ENCODE measurements around the gene ZDHHC7. TPM values are rescaled to one million over a fixed set of nuclear protein-coding genes. Genes with fewer than 3 reads are reported as not detected.

Gene ZDHHC7
- total RNA-seq, 3 donors from 2014 or later (not counting 1 experiment from before 2014, with no cell fraction given) = 37.9 to 64.9 (median 45.2) TPM

DNA sequence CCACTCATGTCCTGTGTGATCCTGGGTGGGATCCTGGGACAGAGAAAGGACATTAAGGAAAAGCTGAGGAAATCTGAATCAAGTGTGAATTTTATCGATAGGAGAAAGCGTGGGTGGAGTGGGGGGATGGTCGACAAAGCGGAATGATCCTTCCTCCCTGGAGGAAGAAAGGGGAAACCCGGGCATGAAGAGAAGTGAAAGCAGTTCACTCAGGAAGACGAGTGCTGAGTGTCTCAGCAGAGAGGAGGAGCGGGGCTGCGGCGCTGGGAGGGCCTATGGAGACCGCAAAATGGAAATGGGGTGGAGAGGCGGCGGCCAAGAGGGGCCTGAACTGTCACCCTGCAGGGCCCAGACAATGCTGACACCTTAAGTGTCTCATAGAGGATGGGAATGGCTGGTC is 8.7 kb downstream of the ZDHHC7 start:
- Mint-ChIP-seq H3K27me3 (ENCODE audit: low read depth in 2 of 2) (no peaks in the 10 kb centered on the region), H3K9me3 (no peaks in the 10 kb centered on the region), H3K27ac (peak overlapping the region in 1 of 2 donors; percentile 78), H3K4me1 (peaks cover 57 to 58% of the 10 kb centered on the region in 2 donors), H3K4me3 (no peak overlapping the region), H3K36me3 (no peaks in the 10 kb centered on the region)
- H3K27me3 ChIP-seq (ENCODE audit: control insufficient read depth, insufficient read depth, low read length) = no peaks in the 10 kb centered on the region
- DNase-seq (peak in 1 of 2 donors; percentile 20), ATAC-seq (peak in 2 of 3 donors; percentile 57 to 76)
- 69% methylated on average over 12 of the region's 12 CpGs for WGBS (ENCODE audit: insufficient coverage)
- TF ChIP-seq, protein P1, sequence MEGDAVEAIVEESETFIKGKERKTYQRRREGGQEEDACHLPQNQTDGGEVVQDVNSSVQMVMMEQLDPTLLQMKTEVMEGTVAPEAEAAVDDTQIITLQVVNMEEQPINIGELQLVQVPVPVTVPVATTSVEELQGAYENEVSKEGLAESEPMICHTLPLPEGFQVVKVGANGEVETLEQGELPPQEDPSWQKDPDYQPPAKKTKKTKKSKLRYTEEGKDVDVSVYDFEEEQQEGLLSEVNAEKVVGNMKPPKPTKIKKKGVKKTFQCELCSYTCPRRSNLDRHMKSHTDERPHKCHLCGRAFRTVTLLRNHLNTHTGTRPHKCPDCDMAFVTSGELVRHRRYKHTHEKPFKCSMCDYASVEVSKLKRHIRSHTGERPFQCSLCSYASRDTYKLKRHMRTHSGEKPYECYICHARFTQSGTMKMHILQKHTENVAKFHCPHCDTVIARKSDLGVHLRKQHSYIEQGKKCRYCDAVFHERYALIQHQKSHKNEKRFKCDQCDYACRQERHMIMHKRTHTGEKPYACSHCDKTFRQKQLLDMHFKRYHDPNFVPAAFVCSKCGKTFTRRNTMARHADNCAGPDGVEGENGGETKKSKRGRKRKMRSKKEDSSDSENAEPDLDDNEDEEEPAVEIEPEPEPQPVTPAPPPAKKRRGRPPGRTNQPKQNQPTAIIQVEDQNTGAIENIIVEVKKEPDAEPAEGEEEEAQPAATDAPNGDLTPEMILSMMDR (IDR thresholded peaks at IDR 0.05) = no peak
- intact Hi-C loops (cut with micrococcal nuclease) = no loop called here
- H3K9me3 ChIP-seq (ENCODE audit: control insufficient read depth, insufficient read depth, low read length) = no peaks in the 10 kb centered on the region
- peaks cover 27% of the 10 kb centered on the region for H3K4me1 ChIP-seq (ENCODE audit: control insufficient read depth, insufficient read depth, low read length)
- no peak overlapping the region for H3K4me3 ChIP-seq (ENCODE audit: low read length)
- no peak overlapping the region for H3K27ac ChIP-seq (ENCODE audit: low read length)
- H3K36me3 ChIP-seq (ENCODE audit: control insufficient read depth, insufficient read depth, low read length) = peaks cover 5% of the 10 kb centered on the region

GRCh38 chr16:85002099-85002541 is 9.2 kb downstream of the ZDHHC7 start:
- Mint-ChIP-seq H3K9me3 (no peaks in the 10 kb centered on the region), H3K4me1 (peaks cover 53 to 56% of the 10 kb centered on the region in 2 donors), H3K27ac (peak overlapping the region in 1 of 2 donors; percentile 78), H3K27me3 (ENCODE audit: low read depth in 2 of 2) (no peaks in the 10 kb centered on the region), H3K4me3 (no peak overlapping the region), H3K36me3 (no peaks in the 10 kb centered on the region)
- Histone ChIP-seq H3K27ac (ENCODE audit: low read length) (no peak overlapping the region), H3K27me3 (ENCODE audit: control insufficient read depth, insufficient read depth, low read length) (no peaks in the 10 kb centered on the region), H3K4me1 (ENCODE audit: control insufficient read depth, insufficient read depth, low read length) (peaks cover 27% of the 10 kb centered on the region), H3K4me3 (ENCODE audit: low read length) (no peak overlapping the region), H3K36me3 (ENCODE audit: control insufficient read depth, insufficient read depth, low read length) (peaks cover 5% of the 10 kb centered on the region), H3K9me3 (ENCODE audit: control insufficient read depth, insufficient read depth, low read length) (no peaks in the 10 kb centered on the region)
- TF ChIP-seq, protein P1 (IDR thresholded peaks at IDR 0.05) = no peak
- DNase-seq (no peak), ATAC-seq (no peak)
- 94% methylated on average over 10 of the region's 10 CpGs for WGBS (ENCODE audit: insufficient coverage)
- intact Hi-C loops (cut with micrococcal nuclease) = no loop called here

- DNase-seq (no peak), ATAC-seq (no peak)
- H3K27ac ChIP-seq (ENCODE audit: low read length) = no peak overlapping the region
- Mint-ChIP-seq H3K27ac (no peak overlapping the region), H3K27me3 (ENCODE audit: low read depth in 2 of 2) (no peaks in the 10 kb centered on the region), H3K4me1 (peaks cover 53% of the 10 kb centered on the region in 2 donors), H3K9me3 (no peaks in the 10 kb centered on the region), H3K4me3 (no peak overlapping the region), H3K36me3 (no peaks in the 10 kb centered on the region)
- H3K4me1 ChIP-seq (ENCODE audit: control insufficient read depth, insufficient read depth, low read length) = peaks cover 34% of the 10 kb centered on the region
- no peaks in the 10 kb centered on the region for H3K27me3 ChIP-seq (ENCODE audit: control insufficient read depth, insufficient read depth, low read length)
- 96% methylated on average over 11 of the region's 11 CpGs for WGBS (ENCODE audit: insufficient coverage)
- H3K4me3 ChIP-seq (ENCODE audit: low read length) = no peak overlapping the region
- H3K9me3 ChIP-seq (ENCODE audit: control insufficient read depth, insufficient read depth, low read length) = no peaks in the 10 kb centered on the region
- TF ChIP-seq, protein P1 (IDR thresholded peaks at IDR 0.05) = no peak
- peaks cover 6% of the 10 kb centered on the region for H3K36me3 ChIP-seq (ENCODE audit: control insufficient read depth, insufficient read depth, low read length)
- intact Hi-C loops (cut with micrococcal nuclease) = no loop called here
Observed at GRCh38 chr16:84999857-85000480, 11.4 kb downstream of the ZDHHC7 start.

GRCh38 chr16:84999200-84999599 is 12.1 kb downstream of the ZDHHC7 start:
- H3K27me3 Mint-ChIP-seq (ENCODE audit: low read depth in 2 of 2) = no peaks in the 10 kb centered on the region
- Histone ChIP-seq H3K36me3 (ENCODE audit: control insufficient read depth, insufficient read depth, low read length) (peaks cover 13% of the 10 kb centered on the region), H3K27ac (ENCODE audit: low read length) (no peak overlapping the region), H3K4me1 (ENCODE audit: control insufficient read depth, insufficient read depth, low read length) (peaks cover 30% of the 10 kb centered on the region), H3K27me3 (ENCODE audit: control insufficient read depth, insufficient read depth, low read length) (no peaks in the 10 kb centered on the region), H3K4me3 (ENCODE audit: low read length) (no peak overlapping the region), H3K9me3 (ENCODE audit: control insufficient read depth, insufficient read depth, low read length) (no peaks in the 10 kb centered on the region)
- TF ChIP-seq, protein P1 (IDR thresholded peaks at IDR 0.05) = no peak
- H3K36me3 Mint-ChIP-seq = no peaks in the 10 kb centered on the region
- no peak for ATAC-seq
- peaks cover 46 to 52% of the 10 kb centered on the region in 2 donors for H3K4me1 Mint-ChIP-seq
- WGBS (ENCODE audit: insufficient coverage) = 100% methylated on average over 1 of the region's 3 CpGs
- H3K27ac Mint-ChIP-seq = peak overlapping the region in 1 of 2 donors; percentile 38
- no peak for DNase-seq
- H3K9me3 Mint-ChIP-seq = no peaks in the 10 kb centered on the region
- no peak overlapping the region for H3K4me3 Mint-ChIP-seq
- intact Hi-C loops (cut with micrococcal nuclease) = no loop called here
